H9 (cell line): Measurements from ENCODE around the gene YIPF2. TPM values are rescaled to one million over a fixed set of nuclear protein-coding genes. Genes with fewer than 3 reads are reported as not detected.

Experiments
- DNase-seq: peaks from one replicate; pipeline ENCODE4 v3.0.0-alpha.2; 2017
- H2AFZ ChIP-seq: one replicate; pipeline ENCODE4 v1.6.1; 2013; ENCODE audit warnings: mild to moderate bottlenecking, low read length, control low read depth, moderate library complexity
- H2AK5ac ChIP-seq: 2 replicates; pipeline ENCODE4 v1.6.1; 2013; ENCODE audit warnings: low read length, control low read depth, mixed read lengths; ENCODE audit not compliant: insufficient read length
- H2BK120ac ChIP-seq: one replicate; pipeline ENCODE4 v1.6.1; 2013; ENCODE audit warnings: low read depth, mild to moderate bottlenecking, low read length, control low read depth, inconsistent platforms; ENCODE audit not compliant: poor library complexity, severe bottlenecking
- H2BK12ac ChIP-seq: 2 replicates; pipeline ENCODE4 v1.6.1; 2013; ENCODE audit warnings: low read length, control low read depth, mixed read lengths, low read depth; ENCODE audit not compliant: insufficient read length
- H2BK15ac ChIP-seq: 2 replicates; pipeline ENCODE4 v1.6.1; 2013; ENCODE audit warnings: low read depth, low read length, control low read depth
- H2BK20ac ChIP-seq: one replicate; pipeline ENCODE4 v1.6.1; 2013; ENCODE audit warnings: low read depth, mild to moderate bottlenecking, low read length, control low read depth, inconsistent platforms; ENCODE audit not compliant: poor library complexity, severe bottlenecking
- H2BK5ac ChIP-seq: 2 replicates; pipeline ENCODE4 v1.6.1; 2013; ENCODE audit warnings: low read length, control low read depth, mixed read lengths; ENCODE audit not compliant: insufficient read length
- H3K14ac ChIP-seq: 2 replicates; pipeline ENCODE4 v1.6.1; 2013; ENCODE audit warnings: low read length, control low read depth; ENCODE audit not compliant: insufficient read depth
- H3K18ac ChIP-seq: 2 replicates; pipeline ENCODE4 v1.6.1; 2013; ENCODE audit warnings: low read depth, mild to moderate bottlenecking, mixed read lengths, low read length, control low read depth; ENCODE audit not compliant: insufficient read length
- H3K23ac ChIP-seq: 2 replicates; pipeline ENCODE4 v1.6.1; 2013; ENCODE audit warnings: low read length, control low read depth, mixed read lengths, low read depth; ENCODE audit not compliant: insufficient read length
- H3K23me2 ChIP-seq: 2 replicates; pipeline ENCODE4 v1.6.1; 2013; ENCODE audit warnings: low read depth, mild to moderate bottlenecking, mixed read lengths, low read length, control low read depth; ENCODE audit not compliant: insufficient read length, poor library complexity, severe bottlenecking
- H3K27ac ChIP-seq: 2 replicates; pipeline ENCODE4 v1.5.1; 2013; ENCODE audit warnings: low read length, control low read depth, mixed read lengths, low read depth; ENCODE audit not compliant: insufficient read length
- H3K27me3 ChIP-seq: 2 replicates; pipeline ENCODE4 v1.6.1; 2013; ENCODE audit warnings: low read length, control low read depth, inconsistent platforms; ENCODE audit not compliant: insufficient read depth
- H3K4ac ChIP-seq: 2 replicates; pipeline ENCODE4 v1.6.1; 2013; ENCODE audit warnings: low read depth, mild to moderate bottlenecking, control low read depth, inconsistent platforms, low read length, moderate library complexity
- H3K4me1 ChIP-seq: 2 replicates; pipeline ENCODE4 v1.6.1; 2013; ENCODE audit warnings: low read length, control low read depth, inconsistent platforms; ENCODE audit not compliant: insufficient read depth
- H3K4me2 ChIP-seq: 2 replicates; pipeline ENCODE4 v1.6.1; 2013; ENCODE audit warnings: low read length, control low read depth, mixed read lengths; ENCODE audit not compliant: insufficient read length, insufficient read depth
- H3K56ac ChIP-seq: 2 replicates; pipeline ENCODE4 v1.6.1; 2013; ENCODE audit warnings: low read depth, mild to moderate bottlenecking, mixed read lengths, low read length, control low read depth; ENCODE audit not compliant: insufficient read length
- H3K79me1 ChIP-seq: 2 replicates; pipeline ENCODE4 v1.6.1; 2013; ENCODE audit warnings: low read depth, mild to moderate bottlenecking, moderate library complexity, low read length, control low read depth, inconsistent platforms; ENCODE audit not compliant: insufficient read depth, poor library complexity, severe bottlenecking
- H3K79me2 ChIP-seq: 2 replicates; pipeline ENCODE4 v1.6.1; 2013; ENCODE audit warnings: low read length, control low read depth, inconsistent platforms; ENCODE audit not compliant: insufficient read depth
- H3K9ac ChIP-seq: 2 replicates; pipeline ENCODE4 v1.6.1; 2013; ENCODE audit warnings: low read length, control low read depth, mixed read lengths; ENCODE audit not compliant: insufficient read length; ENCODE audit errors: extremely low read depth
- H3K9me3 ChIP-seq: one replicate; pipeline ENCODE4 v1.6.1; 2013; ENCODE audit warnings: low read depth, low read length, inconsistent platforms; ENCODE audit not compliant: control insufficient read depth
- H3T11ph ChIP-seq: one replicate; pipeline ENCODE4 v1.6.1; 2013; ENCODE audit warnings: mild to moderate bottlenecking, low read length, control low read depth, inconsistent platforms
- H4K20me1 ChIP-seq: one replicate; pipeline ENCODE4 v1.6.1; 2013; ENCODE audit not compliant: control insufficient read depth, insufficient read length, insufficient read depth
- H4K5ac ChIP-seq: 2 replicates; pipeline ENCODE4 v1.6.1; 2013; ENCODE audit warnings: low read depth, mild to moderate bottlenecking, mixed read lengths, low read length, control low read depth; ENCODE audit not compliant: insufficient read length
- H4K8ac ChIP-seq: replicated peaks from 2 replicates; pipeline ENCODE4 v1.6.1; 2013; ENCODE audit warnings: low read length, control low read depth, mixed read lengths, low read depth; ENCODE audit not compliant: insufficient read length
- H4K91ac ChIP-seq: 2 replicates; pipeline ENCODE4 v1.6.1; 2013; ENCODE audit warnings: low read depth, mild to moderate bottlenecking, moderate library complexity, mixed read lengths, low read length, control low read depth; ENCODE audit not compliant: insufficient read length
- H3K27ac Mint-ChIP-seq, 3 experiments: 2 replicates in 2 of 3; 3 replicates in 1 of 3; pipeline ENCODE4 v1.8.0; 2020 to 2021; ENCODE audit warnings: mixed read lengths in 3 of 3, mild to moderate bottlenecking in 1 of 3, moderate library complexity in 1 of 3
- H3K27me3 Mint-ChIP-seq: 2 replicates; pipeline ENCODE4 v1.8.0; 2021; ENCODE audit warnings: low read depth, mild to moderate bottlenecking, moderate library complexity, mixed read lengths
- H3K36me3 Mint-ChIP-seq, 3 experiments: 2 replicates in 2 of 3; 3 replicates in 1 of 3; pipeline ENCODE4 v1.8.0; 2020 to 2021; ENCODE audit warnings: low read depth in 3 of 3, mixed read lengths in 3 of 3; ENCODE audit not compliant: insufficient read depth in 1 of 3
- H3K4me1 Mint-ChIP-seq, 2 experiments: 2 replicates each; pipeline ENCODE4 v1.8.0; 2020; ENCODE audit warnings: mixed read lengths in 2 of 2
- H3K4me3 Mint-ChIP-seq, 2 experiments: 2 replicates in 1 of 2; 3 replicates in 1 of 2; pipeline ENCODE4 v1.8.0; 2020 to 2021; ENCODE audit warnings: mild to moderate bottlenecking in 2 of 2, mixed read lengths in 2 of 2, moderate library complexity in 1 of 2
- H3K9me3 Mint-ChIP-seq, 2 experiments: 2 replicates in 1 of 2; 3 replicates in 1 of 2; pipeline ENCODE4 v1.8.0; 2020; ENCODE audit warnings: mild to moderate bottlenecking in 2 of 2, mixed read lengths in 2 of 2, moderate library complexity in 1 of 2
- CTCF ChIP-seq: fragments of 200-600 bp; sonication (generic); conservative IDR thresholded peaks from 3 replicates; pipeline ENCODE4 v1.8.0; 2021; ENCODE audit warnings: antibody characterized with exemption, mild to moderate bottlenecking
- WGBS: extraction: QIAGEN DNeasy Blood & Tissue Kit; methylation state at CpG from one replicate; pipeline ENCODE4 v1.1.7; 2013; ENCODE audit warnings: missing lambda C conversion rate, low lambda C conversion rate, mixed read lengths; ENCODE audit not compliant: insufficient read length; ENCODE audit errors: extremely low coverage; 5-methylcytosine and 5-hydroxymethylcytosine counted together
- total RNA-seq: library from RNA; stranded (reverse); gene quantifications from 2 replicates; pipeline ENCODE4 v1.2.1, GENCODE V29; 2021

YIPF2 gene
- total RNA-seq, 1 experiment from 2014 or later: 58.2 TPM

GRCh38 chr19:10963865-10964264 lies 35.4 kb upstream of the YIPF2 start:
- H4K91ac ChIP-seq: no peak overlapping the region
- peaks cover 15% of the 10 kb centered on the region for H3K23me2 ChIP-seq
- H3K23ac ChIP-seq: no peak overlapping the region
- Mint-ChIP-seq H3K36me3 (peaks cover 11 to 18% (median 17%) of the 10 kb centered on the region in 3 experiments; a peak in 6 of 7 replicates), H3K4me3 (peak overlapping the region in 1 of 2 experiments; percentile 15; a peak in 2 of 5 replicates), H3K27me3 (no peaks in the 10 kb centered on the region), H3K4me1 (peaks cover 39 to 46% of the 10 kb centered on the region in 2 experiments), H3K9me3 (peaks cover 0 to 2% of the 10 kb centered on the region in 2 experiments; a peak in 1 of 5 replicates), H3K27ac (no peak overlapping the region)
- no peak overlapping the region for H3K14ac ChIP-seq
- no peak overlapping the region for H2BK20ac ChIP-seq
- no peaks in the 10 kb centered on the region for H3K9me3 ChIP-seq
- TF ChIP-seq CTCF: no peak
- H3K56ac ChIP-seq: no peak overlapping the region
- no peak overlapping the region for H4K8ac ChIP-seq
- no peaks in the 10 kb centered on the region for H3K79me1 ChIP-seq
- peaks cover 6% of the 10 kb centered on the region for H4K20me1 ChIP-seq
- no peak overlapping the region for H2BK5ac ChIP-seq
- no peaks in the 10 kb centered on the region; the same call in 1 of the 2 replicates for H3K4me1 ChIP-seq
- no peak for DNase-seq
- no peak overlapping the region for H2AK5ac ChIP-seq
- H3K18ac ChIP-seq: no peak overlapping the region
- no peak overlapping the region for H3T11ph ChIP-seq
- H3K79me2 ChIP-seq: peaks cover 56% of the 10 kb centered on the region
- H2BK15ac ChIP-seq: no peak overlapping the region
- no peak overlapping the region for H4K5ac ChIP-seq
- H3K4ac ChIP-seq: no peak overlapping the region
- no peak overlapping the region for H3K9ac ChIP-seq
- H3K4me2 ChIP-seq: no peak overlapping the region
- no peaks in the 10 kb centered on the region for H3K27me3 ChIP-seq
- H2BK120ac ChIP-seq: no peak overlapping the region
- H3K27ac ChIP-seq: no peak overlapping the region
- no CpG with 5 or more reads among the region's 4 CpGs for WGBS
- H2AFZ ChIP-seq: no peak overlapping the region
- no peak overlapping the region for H2BK12ac ChIP-seq
